HL-60 (cell line): ENCODE measurements around the gene SERP2.

Source experiments
- POLR2AphosphoS5 ChIP-seq: IDR thresholded peaks from 2 replicates; pipeline ENCODE4 v1.6.1; 2012; ENCODE audit warnings: low read depth
- TF ChIP-seq, protein P1 (sequence below): IDR thresholded peaks from one replicate; pipeline ENCODE4 v1.5.1; 2011; ENCODE audit warnings: low read length, control low read depth, inconsistent platforms; ENCODE audit not compliant: insufficient read depth
- TF ChIP-seq, protein P2 (sequence below): IDR thresholded peaks from 2 replicates; pipeline ENCODE4 v1.6.1; 2012; ENCODE audit warnings: low read depth; ENCODE audit not compliant: insufficient replicate concordance

DNA sequence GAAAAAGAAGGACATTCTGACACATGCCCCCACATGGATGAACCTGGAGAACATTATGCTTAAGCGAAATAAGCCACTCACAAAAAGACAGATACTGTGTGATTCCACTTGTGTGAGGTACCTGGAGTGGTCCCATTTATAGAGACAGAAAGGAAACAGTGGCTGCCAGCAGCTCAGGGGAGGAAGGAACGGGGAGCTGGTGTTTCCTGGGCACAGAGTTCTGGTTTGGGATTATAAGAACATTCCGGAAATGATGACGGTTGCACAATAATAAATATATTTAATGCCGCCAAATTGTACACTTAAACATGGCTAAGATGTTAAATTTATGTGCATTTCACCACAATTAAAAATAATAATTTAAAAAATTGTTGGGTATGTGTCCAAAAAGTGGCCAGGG lies 33.0 kb downstream of the SERP2 start:
- TF ChIP-seq, protein P1, sequence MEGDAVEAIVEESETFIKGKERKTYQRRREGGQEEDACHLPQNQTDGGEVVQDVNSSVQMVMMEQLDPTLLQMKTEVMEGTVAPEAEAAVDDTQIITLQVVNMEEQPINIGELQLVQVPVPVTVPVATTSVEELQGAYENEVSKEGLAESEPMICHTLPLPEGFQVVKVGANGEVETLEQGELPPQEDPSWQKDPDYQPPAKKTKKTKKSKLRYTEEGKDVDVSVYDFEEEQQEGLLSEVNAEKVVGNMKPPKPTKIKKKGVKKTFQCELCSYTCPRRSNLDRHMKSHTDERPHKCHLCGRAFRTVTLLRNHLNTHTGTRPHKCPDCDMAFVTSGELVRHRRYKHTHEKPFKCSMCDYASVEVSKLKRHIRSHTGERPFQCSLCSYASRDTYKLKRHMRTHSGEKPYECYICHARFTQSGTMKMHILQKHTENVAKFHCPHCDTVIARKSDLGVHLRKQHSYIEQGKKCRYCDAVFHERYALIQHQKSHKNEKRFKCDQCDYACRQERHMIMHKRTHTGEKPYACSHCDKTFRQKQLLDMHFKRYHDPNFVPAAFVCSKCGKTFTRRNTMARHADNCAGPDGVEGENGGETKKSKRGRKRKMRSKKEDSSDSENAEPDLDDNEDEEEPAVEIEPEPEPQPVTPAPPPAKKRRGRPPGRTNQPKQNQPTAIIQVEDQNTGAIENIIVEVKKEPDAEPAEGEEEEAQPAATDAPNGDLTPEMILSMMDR = no peak
- TF ChIP-seq POLR2AphosphoS5 = no peak
- TF ChIP-seq, protein P2, sequence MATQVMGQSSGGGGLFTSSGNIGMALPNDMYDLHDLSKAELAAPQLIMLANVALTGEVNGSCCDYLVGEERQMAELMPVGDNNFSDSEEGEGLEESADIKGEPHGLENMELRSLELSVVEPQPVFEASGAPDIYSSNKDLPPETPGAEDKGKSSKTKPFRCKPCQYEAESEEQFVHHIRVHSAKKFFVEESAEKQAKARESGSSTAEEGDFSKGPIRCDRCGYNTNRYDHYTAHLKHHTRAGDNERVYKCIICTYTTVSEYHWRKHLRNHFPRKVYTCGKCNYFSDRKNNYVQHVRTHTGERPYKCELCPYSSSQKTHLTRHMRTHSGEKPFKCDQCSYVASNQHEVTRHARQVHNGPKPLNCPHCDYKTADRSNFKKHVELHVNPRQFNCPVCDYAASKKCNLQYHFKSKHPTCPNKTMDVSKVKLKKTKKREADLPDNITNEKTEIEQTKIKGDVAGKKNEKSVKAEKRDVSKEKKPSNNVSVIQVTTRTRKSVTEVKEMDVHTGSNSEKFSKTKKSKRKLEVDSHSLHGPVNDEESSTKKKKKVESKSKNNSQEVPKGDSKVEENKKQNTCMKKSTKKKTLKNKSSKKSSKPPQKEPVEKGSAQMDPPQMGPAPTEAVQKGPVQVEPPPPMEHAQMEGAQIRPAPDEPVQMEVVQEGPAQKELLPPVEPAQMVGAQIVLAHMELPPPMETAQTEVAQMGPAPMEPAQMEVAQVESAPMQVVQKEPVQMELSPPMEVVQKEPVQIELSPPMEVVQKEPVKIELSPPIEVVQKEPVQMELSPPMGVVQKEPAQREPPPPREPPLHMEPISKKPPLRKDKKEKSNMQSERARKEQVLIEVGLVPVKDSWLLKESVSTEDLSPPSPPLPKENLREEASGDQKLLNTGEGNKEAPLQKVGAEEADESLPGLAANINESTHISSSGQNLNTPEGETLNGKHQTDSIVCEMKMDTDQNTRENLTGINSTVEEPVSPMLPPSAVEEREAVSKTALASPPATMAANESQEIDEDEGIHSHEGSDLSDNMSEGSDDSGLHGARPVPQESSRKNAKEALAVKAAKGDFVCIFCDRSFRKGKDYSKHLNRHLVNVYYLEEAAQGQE = no peak
